Sigmoid colon (tissue), 3 donors: Measurements from ENCODE around the gene SPC24.

Source experiments
- POLR2A ChIP-seq, 2 donors: fragments of 450-650 bp; IDR thresholded peaks; one replicate each; pipeline ENCODE4 v1.6.1; 2016; ENCODE audit warnings: antibody characterized with exemption in 2 of 2, mild to moderate bottlenecking in 2 of 2, moderate library complexity in 2 of 2
- TF ChIP-seq, protein P1 (sequence below), 4 experiments: fragments of 450-650 bp in 3 of 4; fragments of 200-600 bp in 1 of 4; IDR thresholded peaks; one replicate each; pipeline ENCODE4 v1.5.1; 2016 to 2019; ENCODE audit warnings: antibody characterized with exemption in 4 of 4, mild to moderate bottlenecking in 3 of 4, moderate library complexity in 2 of 4

DNA sequence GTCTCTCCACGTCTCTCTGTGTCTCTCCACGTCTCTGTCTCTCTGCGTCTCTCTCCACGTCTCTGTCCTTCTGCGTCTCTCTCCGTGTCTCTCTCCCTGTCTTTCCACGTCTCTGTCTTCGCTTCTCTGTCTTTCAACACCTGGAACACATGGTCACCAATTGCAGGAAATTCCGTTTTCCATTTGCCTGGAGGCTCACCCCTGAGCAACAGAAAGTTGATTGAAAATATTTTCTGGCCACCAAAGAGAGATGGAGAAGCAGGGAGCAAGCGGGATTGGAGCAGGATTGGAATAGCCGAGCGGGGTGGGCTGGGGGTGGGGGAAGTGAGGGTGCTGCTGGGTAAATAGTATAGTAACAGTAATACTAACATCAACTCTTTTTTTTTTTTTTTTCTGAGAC is 40.1 kb upstream of the SPC24 start:
- TF ChIP-seq, protein P1, sequence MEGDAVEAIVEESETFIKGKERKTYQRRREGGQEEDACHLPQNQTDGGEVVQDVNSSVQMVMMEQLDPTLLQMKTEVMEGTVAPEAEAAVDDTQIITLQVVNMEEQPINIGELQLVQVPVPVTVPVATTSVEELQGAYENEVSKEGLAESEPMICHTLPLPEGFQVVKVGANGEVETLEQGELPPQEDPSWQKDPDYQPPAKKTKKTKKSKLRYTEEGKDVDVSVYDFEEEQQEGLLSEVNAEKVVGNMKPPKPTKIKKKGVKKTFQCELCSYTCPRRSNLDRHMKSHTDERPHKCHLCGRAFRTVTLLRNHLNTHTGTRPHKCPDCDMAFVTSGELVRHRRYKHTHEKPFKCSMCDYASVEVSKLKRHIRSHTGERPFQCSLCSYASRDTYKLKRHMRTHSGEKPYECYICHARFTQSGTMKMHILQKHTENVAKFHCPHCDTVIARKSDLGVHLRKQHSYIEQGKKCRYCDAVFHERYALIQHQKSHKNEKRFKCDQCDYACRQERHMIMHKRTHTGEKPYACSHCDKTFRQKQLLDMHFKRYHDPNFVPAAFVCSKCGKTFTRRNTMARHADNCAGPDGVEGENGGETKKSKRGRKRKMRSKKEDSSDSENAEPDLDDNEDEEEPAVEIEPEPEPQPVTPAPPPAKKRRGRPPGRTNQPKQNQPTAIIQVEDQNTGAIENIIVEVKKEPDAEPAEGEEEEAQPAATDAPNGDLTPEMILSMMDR (IDR thresholded peaks at IDR 0.05), result no peak
- TF ChIP-seq POLR2A (IDR thresholded peaks at IDR 0.05), result no peak
